ENCODE results near the gene FUT2. TPM values are rescaled to one million over a fixed set of nuclear protein-coding genes. Genes with fewer than 3 reads are reported as not detected.

The FUT2 gene
- total RNA-seq, 1 donor from 2014 or later: 0.20 TPM

- DNase-seq (ENCODE audit: low spot score in 2 of 2, unreplicated experiment in 2 of 2): no peak
- H3K27me3 Mint-ChIP-seq (ENCODE audit: low read depth): peaks cover under 1% of the 10 kb centered on the region
- no peaks in the 10 kb centered on the region for H3K9me3 Mint-ChIP-seq
- no peak for TF ChIP-seq CTCF (IDR thresholded peaks at IDR 0.05; ENCODE audit: unreplicated experiment)
- H3K27ac Mint-ChIP-seq: no peak overlapping the region
- peaks cover 5% of the 10 kb centered on the region for H3K4me1 Mint-ChIP-seq
- no peaks in the 10 kb centered on the region for H3K36me3 Mint-ChIP-seq
- no peak overlapping the region for H3K4me3 Mint-ChIP-seq
Measured at GRCh38 chr19:48668332-48668731, 27.4 kb upstream of the FUT2 start.

GRCh38 chr19:48668761-48669160 lies 27.0 kb upstream of the FUT2 start:
- peaks cover 5% of the 10 kb centered on the region for H3K4me1 Mint-ChIP-seq
- no peaks in the 10 kb centered on the region for H3K9me3 Mint-ChIP-seq
- DNase-seq (ENCODE audit: low spot score in 2 of 2, unreplicated experiment in 2 of 2): no peak
- no peak overlapping the region for H3K27ac Mint-ChIP-seq
- no peak overlapping the region for H3K4me3 Mint-ChIP-seq
- H3K27me3 Mint-ChIP-seq (ENCODE audit: low read depth): peaks cover 3% of the 10 kb centered on the region
- TF ChIP-seq CTCF (IDR thresholded peaks at IDR 0.05; ENCODE audit: unreplicated experiment): no peak
- H3K36me3 Mint-ChIP-seq: no peaks in the 10 kb centered on the region

GRCh38 chr19:48669903-48670668 lies 25.7 kb upstream of the FUT2 start:
- peaks cover 5% of the 10 kb centered on the region for H3K27me3 Mint-ChIP-seq (ENCODE audit: low read depth)
- H3K27ac Mint-ChIP-seq: no peak overlapping the region
- DNase-seq (ENCODE audit: low spot score in 2 of 2, unreplicated experiment in 2 of 2): no peak
- no peak for TF ChIP-seq CTCF (IDR thresholded peaks at IDR 0.05; ENCODE audit: unreplicated experiment)
- H3K4me3 Mint-ChIP-seq: no peak overlapping the region
- no peaks in the 10 kb centered on the region for H3K9me3 Mint-ChIP-seq
- H3K4me1 Mint-ChIP-seq: peaks cover 7% of the 10 kb centered on the region
- no peaks in the 10 kb centered on the region for H3K36me3 Mint-ChIP-seq

GRCh38 chr19:48670699-48671445 lies 24.9 kb upstream of the FUT2 start:
- H3K27ac Mint-ChIP-seq: peak overlapping the region; percentile 60
- H3K36me3 Mint-ChIP-seq: no peaks in the 10 kb centered on the region
- DNase-seq (ENCODE audit: low spot score in 2 of 2, unreplicated experiment in 2 of 2): no peak
- peaks cover 11% of the 10 kb centered on the region for H3K4me1 Mint-ChIP-seq
- H3K9me3 Mint-ChIP-seq: no peaks in the 10 kb centered on the region
- no peak overlapping the region for H3K4me3 Mint-ChIP-seq
- TF ChIP-seq CTCF (IDR thresholded peaks at IDR 0.05; ENCODE audit: unreplicated experiment): no peak
- H3K27me3 Mint-ChIP-seq (ENCODE audit: low read depth): peaks cover 5% of the 10 kb centered on the region

- H3K4me1 Mint-ChIP-seq: peaks cover 11% of the 10 kb centered on the region
- H3K27me3 Mint-ChIP-seq (ENCODE audit: low read depth): peaks cover 5% of the 10 kb centered on the region
- no peaks in the 10 kb centered on the region for H3K9me3 Mint-ChIP-seq
- no peak for DNase-seq (ENCODE audit: low spot score in 2 of 2, unreplicated experiment in 2 of 2)
- H3K27ac Mint-ChIP-seq: peak overlapping the region; percentile 60
- H3K36me3 Mint-ChIP-seq: no peaks in the 10 kb centered on the region
- H3K4me3 Mint-ChIP-seq: no peak overlapping the region
- no peak for TF ChIP-seq CTCF (IDR thresholded peaks at IDR 0.05; ENCODE audit: unreplicated experiment)
Measured at GRCh38 chr19:48671446-48671995, 24.2 kb upstream of the FUT2 start.
